PC-9 (cell line): Measurements from ENCODE around the gene TMEM207. TPM values are rescaled to one million over a fixed set of nuclear protein-coding genes. Genes with fewer than 3 reads are reported as not detected.

Experiments used
- BruUV-seq: library from RNA; stranded (reverse); fragments of 400-500 nt; replicated peaks from 2 replicates; lab custom pipeline; 2021; lab: Mats Ljungman, UMichigan
- CTCF ChIA-PET: fragments of 300-600 bp; sonication (Branson Sonifier 250); formaldehyde crosslinking; loops from one replicate; lab custom pipeline; 2022; ENCODE audit warnings: antibody characterized with exemption; lab: Charles Lee
- POLR2A ChIA-PET: fragments of 300-600 bp; sonication (Branson Sonifier 250); formaldehyde crosslinking; loops from one replicate; lab custom pipeline; 2022; ENCODE audit warnings: antibody characterized with exemption; ENCODE audit not compliant: unreplicated experiment; lab: Charles Lee
- DNase-seq, 2 experiments: peaks; one replicate each; pipeline versions ENCODE4 v3.0.0 to v3.0.0-alpha.2; 2015 to 2022; ENCODE audit warnings: mixed read lengths in 1 of 2
- H2AFZ ChIP-seq: fragments of 200-600 bp; sonication (generic); 2 replicates; pipeline ENCODE4 v1.8.1; 2017; ENCODE audit warnings: antibody characterized with exemption
- H3F3A ChIP-seq: fragments of 200-600 bp; sonication (generic); 2 replicates; pipeline ENCODE4 v1.8.1; 2017; ENCODE audit warnings: antibody characterized with exemption, mild to moderate bottlenecking, low read depth; ENCODE audit not compliant: insufficient read depth
- H3K27ac ChIP-seq: fragments of 200-600 bp; sonication (generic); 2 replicates; pipeline ENCODE4 v1.6.1; 2016; ENCODE audit warnings: mixed run types
- H3K27me3 ChIP-seq: fragments of 200-600 bp; sonication (generic); 2 replicates; pipeline ENCODE4 v1.6.1; 2016; ENCODE audit warnings: low read depth, mixed run types; ENCODE audit not compliant: insufficient read depth
- H3K36me3 ChIP-seq: fragments of 200-600 bp; sonication (generic); 2 replicates; pipeline ENCODE4 v1.6.1; 2016; ENCODE audit warnings: low read depth, mixed run types
- H3K4me1 ChIP-seq: fragments of 200-600 bp; sonication (generic); replicated peaks from 2 replicates; pipeline ENCODE4 v1.6.1; 2016; ENCODE audit warnings: mixed run types; ENCODE audit not compliant: insufficient read depth
- H3K4me2 ChIP-seq: fragments of 200-600 bp; sonication (generic); 2 replicates; pipeline ENCODE4 v1.6.1; 2017; ENCODE audit warnings: mixed run types
- H3K4me3 ChIP-seq: fragments of 200-600 bp; sonication (generic); 2 replicates; pipeline ENCODE4 v1.6.1; 2016; ENCODE audit warnings: mixed run types
- H3K79me2 ChIP-seq: fragments of 200-600 bp; sonication (generic); 2 replicates; pipeline ENCODE4 v1.6.1; 2017; ENCODE audit warnings: low read depth, mixed run types
- H3K9me2 ChIP-seq: fragments of 200-600 bp; sonication (generic); 2 replicates; pipeline ENCODE4 v1.8.1; 2017; ENCODE audit warnings: mild to moderate bottlenecking; ENCODE audit not compliant: insufficient read depth
- H3K9me3 ChIP-seq: fragments of 200-600 bp; sonication (generic); 2 replicates; pipeline ENCODE4 v1.8.1; 2016; ENCODE audit warnings: low read depth; ENCODE audit not compliant: insufficient read depth
- H4K20me1 ChIP-seq: fragments of 200-600 bp; sonication (generic); 2 replicates; pipeline ENCODE4 v1.8.1; 2017; ENCODE audit not compliant: insufficient read depth
- CTCF ChIP-seq: fragments of 200-600 bp; sonication (generic); conservative IDR thresholded peaks from 2 replicates; pipeline ENCODE4 v1.6.1; 2017; ENCODE audit warnings: mixed run types, antibody characterized with exemption, mild to moderate bottlenecking, moderate library complexity
- EZH2 ChIP-seq: fragments of 200-600 bp; sonication (generic); IDR thresholded peaks from 2 replicates; pipeline ENCODE4 v1.8.0; 2017; ENCODE audit warnings: antibody characterized with exemption, low read depth
- intact Hi-C: fragments of 100-400 bp; cut with micrococcal nuclease; formaldehyde crosslinking; loops from one replicate; pipeline ENCODE4 v1.10.0; 2022; ENCODE audit not compliant: unreplicated experiment
- total RNA-seq: library from RNA; stranded (reverse); gene quantifications from 2 replicates; pipeline ENCODE4 v1.2.3, GENCODE V29; 2021

Gene TMEM207
- total RNA-seq, 1 experiment from 2014 or later: not detected

- intact Hi-C loops: loop anchor here (5.0 kb wide), 1 partner anchor 34 kb away; no protein-coding TSS in a partner anchor
- Histone ChIP-seq H3K4me2 (no peak overlapping the region), H3K79me2 (no peaks in the 10 kb centered on the region), H3F3A (no peaks in the 10 kb centered on the region), H3K4me1 (no peaks in the 10 kb centered on the region), H3K27me3 (no peaks in the 10 kb centered on the region), H2AFZ (no peak overlapping the region), H3K9me2 (no peaks in the 10 kb centered on the region; the same call in none of the 2 replicates), H3K27ac (no peak overlapping the region), H4K20me1 (no peaks in the 10 kb centered on the region), H3K4me3 (no peak overlapping the region), H3K36me3 (no peaks in the 10 kb centered on the region), H3K9me3 (peaks cover 8% of the 10 kb centered on the region)
- POLR2A ChIA-PET: no interaction called here
- CTCF ChIA-PET: no interaction called here
- DNase-seq: no peak
- TF ChIP-seq CTCF (no peak), EZH2 (no peak)
- BruUV-seq: no TSS peak
Measured at GRCh38 chr3:190467922-190468321, 18.2 kb upstream of the TMEM207 start.

GRCh38 chr3:190458040-190458439 lies 8.3 kb upstream of the TMEM207 start:
- Histone ChIP-seq H4K20me1 (no peaks in the 10 kb centered on the region), H3F3A (no peaks in the 10 kb centered on the region), H3K27me3 (no peaks in the 10 kb centered on the region), H3K4me2 (no peak overlapping the region), H3K9me2 (no peaks in the 10 kb centered on the region), H2AFZ (no peak overlapping the region), H3K4me1 (no peaks in the 10 kb centered on the region), H3K4me3 (no peak overlapping the region), H3K36me3 (no peaks in the 10 kb centered on the region), H3K27ac (no peak overlapping the region), H3K9me3 (no peaks in the 10 kb centered on the region), H3K79me2 (no peaks in the 10 kb centered on the region)
- peak; percentile 32; the same call in 1 of the 2 replicates for TF ChIP-seq CTCF
- TF ChIP-seq EZH2: no peak
- DNase-seq: no peak
- POLR2A ChIA-PET: no interaction called here
- intact Hi-C loops: no loop called here
- CTCF ChIA-PET: no interaction called here
- no TSS peak for BruUV-seq

GRCh38 chr3:190456770-190457169 lies 7.1 kb upstream of the TMEM207 start:
- Histone ChIP-seq H3K4me2 (no peak overlapping the region), H3K79me2 (no peaks in the 10 kb centered on the region), H3F3A (no peaks in the 10 kb centered on the region), H3K27ac (no peak overlapping the region), H4K20me1 (no peaks in the 10 kb centered on the region), H3K36me3 (no peaks in the 10 kb centered on the region), H2AFZ (0 out of 2 replicates have a peak overlapping the region, but pooled peaks have one; percentile 9), H3K4me3 (no peak overlapping the region), H3K4me1 (no peaks in the 10 kb centered on the region), H3K9me3 (no peaks in the 10 kb centered on the region), H3K9me2 (0 out of 2 replicates have a peak, but pooled peaks cover 3% of the 10 kb centered on the region), H3K27me3 (no peaks in the 10 kb centered on the region)
- DNase-seq: no peak
- ChIA-PET CTCF (no interaction called here), POLR2A (no interaction called here)
- no peak for TF ChIP-seq EZH2
- no peak for TF ChIP-seq CTCF
- no TSS peak for BruUV-seq
- intact Hi-C loops: no loop called here
